Keratinocyte (primary cell): ENCODE results near the gene HOXA5.

Source experiments
- EZH2 ChIP-seq: IDR thresholded peaks from one replicate; pipeline ENCODE4 v1.6.1; 2012; ENCODE audit warnings: inconsistent platforms, mild to moderate bottlenecking, low read length, moderate library complexity
- TF ChIP-seq, protein P1 (sequence below), 3 experiments: IDR thresholded peaks in 1 of 3; conservative IDR thresholded peaks in 1 of 3; optimal IDR thresholded peaks in 1 of 3; 2 replicates in 2 of 3; 3 replicates in 1 of 3; pipeline versions ENCODE3 to v1.5.1; 2011; ENCODE audit warnings: low read length in 3 of 3, mild to moderate bottlenecking in 3 of 3, moderate library complexity in 2 of 3, control low read depth in 1 of 3, inconsistent platforms in 1 of 3; ENCODE audit not compliant: insufficient read depth in 2 of 3; ENCODE audit errors: extremely low read depth in 1 of 3

GRCh38 chr7:27123007-27123476, 20.4 kb downstream of the HOXA5 start:
- TF ChIP-seq, protein P1, sequence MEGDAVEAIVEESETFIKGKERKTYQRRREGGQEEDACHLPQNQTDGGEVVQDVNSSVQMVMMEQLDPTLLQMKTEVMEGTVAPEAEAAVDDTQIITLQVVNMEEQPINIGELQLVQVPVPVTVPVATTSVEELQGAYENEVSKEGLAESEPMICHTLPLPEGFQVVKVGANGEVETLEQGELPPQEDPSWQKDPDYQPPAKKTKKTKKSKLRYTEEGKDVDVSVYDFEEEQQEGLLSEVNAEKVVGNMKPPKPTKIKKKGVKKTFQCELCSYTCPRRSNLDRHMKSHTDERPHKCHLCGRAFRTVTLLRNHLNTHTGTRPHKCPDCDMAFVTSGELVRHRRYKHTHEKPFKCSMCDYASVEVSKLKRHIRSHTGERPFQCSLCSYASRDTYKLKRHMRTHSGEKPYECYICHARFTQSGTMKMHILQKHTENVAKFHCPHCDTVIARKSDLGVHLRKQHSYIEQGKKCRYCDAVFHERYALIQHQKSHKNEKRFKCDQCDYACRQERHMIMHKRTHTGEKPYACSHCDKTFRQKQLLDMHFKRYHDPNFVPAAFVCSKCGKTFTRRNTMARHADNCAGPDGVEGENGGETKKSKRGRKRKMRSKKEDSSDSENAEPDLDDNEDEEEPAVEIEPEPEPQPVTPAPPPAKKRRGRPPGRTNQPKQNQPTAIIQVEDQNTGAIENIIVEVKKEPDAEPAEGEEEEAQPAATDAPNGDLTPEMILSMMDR (optimal IDR thresholded peaks at IDR 0.05 in 1 of 3, IDR thresholded peaks at IDR 0.05 in 1 of 3, conservative IDR thresholded peaks at IDR 0.05 in 1 of 3; ENCODE audit: extremely low read depth in 1 of 3, insufficient read depth in 2 of 3, low read length in 3 of 3): no peak
- TF ChIP-seq EZH2: no peak
